H9 (cell line): Measurements from ENCODE around the gene BCAR1. TPM values are rescaled to one million over a fixed set of nuclear protein-coding genes. Genes with fewer than 3 reads are reported as not detected.

Experiments used
- DNase-seq: peaks from one replicate; pipeline ENCODE4 v3.0.0-alpha.2; 2017
- H2AFZ ChIP-seq: one replicate; pipeline ENCODE4 v1.6.1; 2013; ENCODE audit warnings: mild to moderate bottlenecking, low read length, control low read depth, moderate library complexity
- H2AK5ac ChIP-seq: 2 replicates; pipeline ENCODE4 v1.6.1; 2013; ENCODE audit warnings: low read length, control low read depth, mixed read lengths; ENCODE audit not compliant: insufficient read length
- H2BK120ac ChIP-seq: one replicate; pipeline ENCODE4 v1.6.1; 2013; ENCODE audit warnings: low read depth, mild to moderate bottlenecking, low read length, control low read depth, inconsistent platforms; ENCODE audit not compliant: poor library complexity, severe bottlenecking
- H2BK12ac ChIP-seq: 2 replicates; pipeline ENCODE4 v1.6.1; 2013; ENCODE audit warnings: low read length, control low read depth, mixed read lengths, low read depth; ENCODE audit not compliant: insufficient read length
- H2BK15ac ChIP-seq: 2 replicates; pipeline ENCODE4 v1.6.1; 2013; ENCODE audit warnings: low read depth, low read length, control low read depth
- H2BK20ac ChIP-seq: one replicate; pipeline ENCODE4 v1.6.1; 2013; ENCODE audit warnings: low read depth, mild to moderate bottlenecking, low read length, control low read depth, inconsistent platforms; ENCODE audit not compliant: poor library complexity, severe bottlenecking
- H2BK5ac ChIP-seq: 2 replicates; pipeline ENCODE4 v1.6.1; 2013; ENCODE audit warnings: low read length, control low read depth, mixed read lengths; ENCODE audit not compliant: insufficient read length
- H3K14ac ChIP-seq: 2 replicates; pipeline ENCODE4 v1.6.1; 2013; ENCODE audit warnings: low read length, control low read depth; ENCODE audit not compliant: insufficient read depth
- H3K18ac ChIP-seq: 2 replicates; pipeline ENCODE4 v1.6.1; 2013; ENCODE audit warnings: low read depth, mild to moderate bottlenecking, mixed read lengths, low read length, control low read depth; ENCODE audit not compliant: insufficient read length
- H3K23ac ChIP-seq: 2 replicates; pipeline ENCODE4 v1.6.1; 2013; ENCODE audit warnings: low read length, control low read depth, mixed read lengths, low read depth; ENCODE audit not compliant: insufficient read length
- H3K23me2 ChIP-seq: 2 replicates; pipeline ENCODE4 v1.6.1; 2013; ENCODE audit warnings: low read depth, mild to moderate bottlenecking, mixed read lengths, low read length, control low read depth; ENCODE audit not compliant: insufficient read length, poor library complexity, severe bottlenecking
- H3K27ac ChIP-seq: 2 replicates; pipeline ENCODE4 v1.5.1; 2013; ENCODE audit warnings: low read length, control low read depth, mixed read lengths, low read depth; ENCODE audit not compliant: insufficient read length
- H3K27me3 ChIP-seq: 2 replicates; pipeline ENCODE4 v1.6.1; 2013; ENCODE audit warnings: low read length, control low read depth, inconsistent platforms; ENCODE audit not compliant: insufficient read depth
- H3K4ac ChIP-seq: 2 replicates; pipeline ENCODE4 v1.6.1; 2013; ENCODE audit warnings: low read depth, mild to moderate bottlenecking, control low read depth, inconsistent platforms, low read length, moderate library complexity
- H3K4me1 ChIP-seq: 2 replicates; pipeline ENCODE4 v1.6.1; 2013; ENCODE audit warnings: low read length, control low read depth, inconsistent platforms; ENCODE audit not compliant: insufficient read depth
- H3K4me2 ChIP-seq: 2 replicates; pipeline ENCODE4 v1.6.1; 2013; ENCODE audit warnings: low read length, control low read depth, mixed read lengths; ENCODE audit not compliant: insufficient read length, insufficient read depth
- H3K56ac ChIP-seq: 2 replicates; pipeline ENCODE4 v1.6.1; 2013; ENCODE audit warnings: low read depth, mild to moderate bottlenecking, mixed read lengths, low read length, control low read depth; ENCODE audit not compliant: insufficient read length
- H3K79me1 ChIP-seq: 2 replicates; pipeline ENCODE4 v1.6.1; 2013; ENCODE audit warnings: low read depth, mild to moderate bottlenecking, moderate library complexity, low read length, control low read depth, inconsistent platforms; ENCODE audit not compliant: insufficient read depth, poor library complexity, severe bottlenecking
- H3K79me2 ChIP-seq: 2 replicates; pipeline ENCODE4 v1.6.1; 2013; ENCODE audit warnings: low read length, control low read depth, inconsistent platforms; ENCODE audit not compliant: insufficient read depth
- H3K9ac ChIP-seq: 2 replicates; pipeline ENCODE4 v1.6.1; 2013; ENCODE audit warnings: low read length, control low read depth, mixed read lengths; ENCODE audit not compliant: insufficient read length; ENCODE audit errors: extremely low read depth
- H3K9me3 ChIP-seq: one replicate; pipeline ENCODE4 v1.6.1; 2013; ENCODE audit warnings: low read depth, low read length, inconsistent platforms; ENCODE audit not compliant: control insufficient read depth
- H3T11ph ChIP-seq: one replicate; pipeline ENCODE4 v1.6.1; 2013; ENCODE audit warnings: mild to moderate bottlenecking, low read length, control low read depth, inconsistent platforms
- H4K20me1 ChIP-seq: one replicate; pipeline ENCODE4 v1.6.1; 2013; ENCODE audit not compliant: control insufficient read depth, insufficient read length, insufficient read depth
- H4K5ac ChIP-seq: 2 replicates; pipeline ENCODE4 v1.6.1; 2013; ENCODE audit warnings: low read depth, mild to moderate bottlenecking, mixed read lengths, low read length, control low read depth; ENCODE audit not compliant: insufficient read length
- H4K8ac ChIP-seq: replicated peaks from 2 replicates; pipeline ENCODE4 v1.6.1; 2013; ENCODE audit warnings: low read length, control low read depth, mixed read lengths, low read depth; ENCODE audit not compliant: insufficient read length
- H4K91ac ChIP-seq: 2 replicates; pipeline ENCODE4 v1.6.1; 2013; ENCODE audit warnings: low read depth, mild to moderate bottlenecking, moderate library complexity, mixed read lengths, low read length, control low read depth; ENCODE audit not compliant: insufficient read length
- H3K27ac Mint-ChIP-seq, 3 experiments: 2 replicates in 2 of 3; 3 replicates in 1 of 3; pipeline ENCODE4 v1.8.0; 2020 to 2021; ENCODE audit warnings: mixed read lengths in 3 of 3, mild to moderate bottlenecking in 1 of 3, moderate library complexity in 1 of 3
- H3K27me3 Mint-ChIP-seq: 2 replicates; pipeline ENCODE4 v1.8.0; 2021; ENCODE audit warnings: low read depth, mild to moderate bottlenecking, moderate library complexity, mixed read lengths
- H3K36me3 Mint-ChIP-seq, 3 experiments: 2 replicates in 2 of 3; 3 replicates in 1 of 3; pipeline ENCODE4 v1.8.0; 2020 to 2021; ENCODE audit warnings: low read depth in 3 of 3, mixed read lengths in 3 of 3; ENCODE audit not compliant: insufficient read depth in 1 of 3
- H3K4me1 Mint-ChIP-seq, 2 experiments: 2 replicates each; pipeline ENCODE4 v1.8.0; 2020; ENCODE audit warnings: mixed read lengths in 2 of 2
- H3K4me3 Mint-ChIP-seq, 2 experiments: 2 replicates in 1 of 2; 3 replicates in 1 of 2; pipeline ENCODE4 v1.8.0; 2020 to 2021; ENCODE audit warnings: mild to moderate bottlenecking in 2 of 2, mixed read lengths in 2 of 2, moderate library complexity in 1 of 2
- H3K9me3 Mint-ChIP-seq, 2 experiments: 2 replicates in 1 of 2; 3 replicates in 1 of 2; pipeline ENCODE4 v1.8.0; 2020; ENCODE audit warnings: mild to moderate bottlenecking in 2 of 2, mixed read lengths in 2 of 2, moderate library complexity in 1 of 2
- WGBS: extraction: QIAGEN DNeasy Blood & Tissue Kit; methylation state at CpG from one replicate; pipeline ENCODE4 v1.1.7; 2013; ENCODE audit warnings: missing lambda C conversion rate, low lambda C conversion rate, mixed read lengths; ENCODE audit not compliant: insufficient read length; ENCODE audit errors: extremely low coverage; 5-methylcytosine and 5-hydroxymethylcytosine counted together
- total RNA-seq: library from RNA; stranded (reverse); gene quantifications from 2 replicates; pipeline ENCODE4 v1.2.1, GENCODE V29; 2021
- TF ChIP-seq, protein P1 (sequence below): fragments of 200-600 bp; sonication (generic); conservative IDR thresholded peaks from 3 replicates; pipeline ENCODE4 v1.8.0; 2021; ENCODE audit warnings: antibody characterized with exemption, mild to moderate bottlenecking

The BCAR1 gene
- total RNA-seq, 1 experiment from 2014 or later: 97.1 TPM

DNA sequence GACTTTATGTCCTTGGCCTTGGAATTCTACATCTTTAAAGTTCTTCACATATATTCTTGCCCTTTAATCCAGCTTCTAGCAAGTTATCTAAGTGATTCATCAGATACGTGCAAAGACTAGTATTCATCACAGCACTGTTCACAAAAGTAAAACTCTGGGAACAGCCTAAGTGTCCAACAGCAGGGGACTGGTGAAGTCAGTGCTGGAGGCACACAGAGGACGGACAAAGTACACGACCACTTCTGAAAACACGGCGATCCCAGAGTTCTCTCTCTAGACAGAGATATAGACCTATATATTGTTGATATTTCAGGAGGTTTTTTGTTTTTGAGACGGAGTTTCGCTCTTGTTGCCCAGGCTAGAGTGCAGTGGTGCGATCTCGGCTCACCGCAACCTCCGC, 19.9 kb downstream of the BCAR1 start:
- Mint-ChIP-seq H3K4me3 (no peak overlapping the region), H3K27me3 (no peaks in the 10 kb centered on the region), H3K9me3 (no peaks in the 10 kb centered on the region; a peak in 1 of 5 replicates), H3K4me1 (peaks cover 0 to 5% of the 10 kb centered on the region in 2 experiments; a peak in 3 of 4 replicates), H3K36me3 (peaks cover 28 to 67% (median 57%) of the 10 kb centered on the region in 3 experiments; a peak in 6 of 7 replicates), H3K27ac (no peak overlapping the region)
- Histone ChIP-seq H3K79me1 (no peaks in the 10 kb centered on the region), H3K23ac (no peak overlapping the region), H4K8ac (no peak overlapping the region), H4K91ac (no peak overlapping the region), H3K18ac (no peak overlapping the region), H2BK20ac (no peak overlapping the region), H2BK15ac (no peak overlapping the region), H3K9ac (no peak overlapping the region), H2AK5ac (no peak overlapping the region), H3K79me2 (no peaks in the 10 kb centered on the region), H4K20me1 (no peaks in the 10 kb centered on the region), H2BK5ac (no peak overlapping the region), H3K4ac (no peak overlapping the region), H3K4me2 (no peak overlapping the region), H3K9me3 (no peaks in the 10 kb centered on the region), H2AFZ (no peak overlapping the region), H3K27ac (no peak overlapping the region), H2BK12ac (no peak overlapping the region), H3K27me3 (no peaks in the 10 kb centered on the region), H3K14ac (no peak overlapping the region), H3K56ac (no peak overlapping the region), H3K23me2 (no peaks in the 10 kb centered on the region), H4K5ac (no peak overlapping the region), H3K4me1 (no peaks in the 10 kb centered on the region), H3T11ph (no peak overlapping the region), H2BK120ac (no peak overlapping the region)
- DNase-seq: no peak
- TF ChIP-seq, protein P1, sequence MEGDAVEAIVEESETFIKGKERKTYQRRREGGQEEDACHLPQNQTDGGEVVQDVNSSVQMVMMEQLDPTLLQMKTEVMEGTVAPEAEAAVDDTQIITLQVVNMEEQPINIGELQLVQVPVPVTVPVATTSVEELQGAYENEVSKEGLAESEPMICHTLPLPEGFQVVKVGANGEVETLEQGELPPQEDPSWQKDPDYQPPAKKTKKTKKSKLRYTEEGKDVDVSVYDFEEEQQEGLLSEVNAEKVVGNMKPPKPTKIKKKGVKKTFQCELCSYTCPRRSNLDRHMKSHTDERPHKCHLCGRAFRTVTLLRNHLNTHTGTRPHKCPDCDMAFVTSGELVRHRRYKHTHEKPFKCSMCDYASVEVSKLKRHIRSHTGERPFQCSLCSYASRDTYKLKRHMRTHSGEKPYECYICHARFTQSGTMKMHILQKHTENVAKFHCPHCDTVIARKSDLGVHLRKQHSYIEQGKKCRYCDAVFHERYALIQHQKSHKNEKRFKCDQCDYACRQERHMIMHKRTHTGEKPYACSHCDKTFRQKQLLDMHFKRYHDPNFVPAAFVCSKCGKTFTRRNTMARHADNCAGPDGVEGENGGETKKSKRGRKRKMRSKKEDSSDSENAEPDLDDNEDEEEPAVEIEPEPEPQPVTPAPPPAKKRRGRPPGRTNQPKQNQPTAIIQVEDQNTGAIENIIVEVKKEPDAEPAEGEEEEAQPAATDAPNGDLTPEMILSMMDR: no peak
- WGBS: no CpG with 5 or more reads among the region's 11 CpGs
